HG02610 (cell line): ENCODE measurements around the gene UPK1B.

Experiments used
- ATAC-seq: cut with Tn5 transposase; IDR thresholded peaks from one replicate; pipeline ENCODE4 v1.9.1; 2021; ENCODE audit warnings: mild to moderate bottlenecking, moderate library complexity; ENCODE audit not compliant: unreplicated experiment

The UPK1B gene

DNA sequence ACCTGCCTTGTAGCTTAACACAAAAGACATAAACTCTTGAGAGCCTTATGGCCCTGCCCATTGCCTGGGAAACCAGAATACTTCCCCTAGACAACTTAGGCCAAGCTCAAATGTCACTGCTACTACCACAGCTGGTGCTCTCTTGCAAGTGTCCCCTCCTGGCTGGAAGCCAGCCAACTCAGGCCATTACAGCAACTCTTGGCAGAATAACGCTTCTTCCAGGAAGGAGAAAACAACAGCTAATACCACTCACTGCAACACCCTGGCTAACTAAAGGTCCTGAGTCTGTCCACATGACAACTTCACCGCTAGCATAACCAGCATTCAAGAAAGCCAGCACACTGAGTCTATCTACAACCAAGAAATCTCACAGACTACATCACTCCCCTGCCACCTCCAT lies 72.4 kb downstream of the UPK1B start:
- no peak for ATAC-seq
